GM03348 (cell line): Measurements from ENCODE around the gene NACA.
A peak's percentile ranks its signal among the peaks of the same experiment; 100 is the strongest.

Source experiments
- DNase-seq: peaks from one replicate; pipeline ENCODE4 v3.0.0; 2012; ENCODE audit warnings: low spot score

Gene NACA

GRCh38 chr12:56687223-56688128 is 37.6 kb downstream of the NACA start:
- peak; percentile 46 for DNase-seq

- DNase-seq, result no peak
These were observed 40.2 kb downstream of the NACA start for GRCh38 chr12:56684745-56685359.

- DNase-seq, result no peak
These were observed 42.8 kb downstream of the NACA start for GRCh38 chr12:56682323-56682722.

GRCh38 chr12:56679883-56680575 is 45.1 kb downstream of the NACA start:
- DNase-seq, result no peak

- no peak for DNase-seq
These were observed 46.2 kb downstream of the NACA start for GRCh38 chr12:56678852-56679251.

GRCh38 chr12:56677680-56678079 is 47.4 kb downstream of the NACA start:
- DNase-seq, result no peak

GRCh38 chr12:56676851-56677580 is 48.1 kb downstream of the NACA start:
- DNase-seq, result no peak

GRCh38 chr12:56671608-56672007 is 53.5 kb downstream of the NACA start:
- no peak for DNase-seq

GRCh38 chr12:56670836-56671235 is 54.3 kb downstream of the NACA start:
- DNase-seq, result no peak

- DNase-seq, result no peak
These were observed 57.0 kb downstream of the NACA start for GRCh38 chr12:56668197-56668457.
